OCI-LY7 (cell line): ENCODE measurements around the gene KIAA0513. TPM values are rescaled to one million over a fixed set of nuclear protein-coding genes. Genes with fewer than 3 reads are reported as not detected.

ENCODE experiments used
- BruUV-seq: library from RNA; stranded (reverse); fragments of 400-500 nt; replicated peaks from 2 replicates; lab custom pipeline; 2021; lab: Mats Ljungman, UMichigan
- CTCF ChIA-PET: fragments of 300-600 bp; sonication (Branson Sonifier 250); formaldehyde crosslinking; loops from one replicate; lab custom pipeline; 2022; ENCODE audit warnings: antibody characterized with exemption; ENCODE audit not compliant: unreplicated experiment; lab: Charles Lee
- POLR2A ChIA-PET: fragments of 300-600 bp; sonication (Branson Sonifier 250); formaldehyde crosslinking; loops from one replicate; lab custom pipeline; 2022; ENCODE audit warnings: antibody characterized with exemption; lab: Charles Lee
- DNase-seq: peaks from one replicate; pipeline ENCODE4 v3.0.0-alpha.2; 2015; ENCODE audit warnings: low spot score
- H2AFZ ChIP-seq: fragments of 200-600 bp; sonication (generic), shearing (Covaris generic); 2 replicates; pipeline ENCODE4 v1.6.1; 2014; ENCODE audit warnings: mild to moderate bottlenecking, antibody characterized with exemption, low read length, moderate library complexity
- H3K27ac ChIP-seq: fragments of 200-600 bp; sonication (generic); 2 replicates; pipeline ENCODE4 v1.5.1; 2014; ENCODE audit warnings: mixed run types, low read depth, mild to moderate bottlenecking, moderate library complexity, low read length, inconsistent platforms; ENCODE audit not compliant: poor library complexity, severe bottlenecking
- H3K36me3 ChIP-seq: fragments of 200-600 bp; sonication (generic); 2 replicates; pipeline ENCODE4 v1.6.1; 2014; ENCODE audit warnings: mild to moderate bottlenecking, antibody characterized with exemption, low read length, moderate library complexity, mixed read lengths; ENCODE audit not compliant: insufficient read depth
- H3K4me1 ChIP-seq: fragments of 200-600 bp; sonication (generic); 2 replicates; pipeline ENCODE4 v1.5.1; 2014; ENCODE audit warnings: mild to moderate bottlenecking, low read length; ENCODE audit not compliant: insufficient read depth, poor library complexity, severe bottlenecking
- H3K4me2 ChIP-seq: fragments of 200-600 bp; sonication (generic); 2 replicates; pipeline ENCODE4 v1.6.1; 2014; ENCODE audit warnings: mild to moderate bottlenecking, low read length
- H3K4me3 ChIP-seq: fragments of 200-600 bp; sonication (generic); 2 replicates; pipeline ENCODE4 v1.5.1; 2014; ENCODE audit warnings: mild to moderate bottlenecking, low read depth, low read length; ENCODE audit not compliant: poor library complexity, severe bottlenecking
- H3K79me2 ChIP-seq: fragments of 200-600 bp; sonication (generic); 2 replicates; pipeline ENCODE4 v1.6.1; 2016; ENCODE audit warnings: low read depth, mild to moderate bottlenecking, low read length, moderate library complexity, mixed read lengths; ENCODE audit not compliant: insufficient read depth
- H3K9me2 ChIP-seq: fragments of 200-600 bp; sonication (generic); 2 replicates; pipeline ENCODE4 v1.6.1; 2016; ENCODE audit warnings: mild to moderate bottlenecking, low read length, mixed read lengths; ENCODE audit not compliant: insufficient read depth
- H3K9me3 ChIP-seq: fragments of 200-600 bp; sonication (generic); 2 replicates; pipeline ENCODE4 v1.6.1; 2014; ENCODE audit warnings: mild to moderate bottlenecking, mixed run types, low read length, mixed read lengths
- H4K20me1 ChIP-seq: fragments of 200-600 bp; sonication (generic); 2 replicates; pipeline ENCODE4 v1.6.1; 2014; ENCODE audit warnings: mild to moderate bottlenecking, antibody characterized with exemption, low read length, moderate library complexity, mixed read lengths; ENCODE audit not compliant: insufficient read depth
- CTCF ChIP-seq: fragments of 200-600 bp; sonication (generic); conservative IDR thresholded peaks from 2 replicates; pipeline ENCODE4 v1.5.1; 2014; ENCODE audit warnings: mild to moderate bottlenecking, antibody characterized with exemption, low read length, moderate library complexity, mixed read lengths
- EZH2phosphoT487 ChIP-seq: fragments of 200-600 bp; sonication (generic); IDR thresholded peaks from 2 replicates; pipeline ENCODE4 v1.6.1; 2018; ENCODE audit warnings: low read depth, borderline replicate concordance, mild to moderate bottlenecking, mixed run types, antibody characterized with exemption, low read length, moderate library complexity, mixed read lengths
- intact Hi-C: fragments of 100-400 bp; cut with micrococcal nuclease; formaldehyde crosslinking; loops from one replicate; pipeline ENCODE4 v1.10.0; 2022; ENCODE audit not compliant: unreplicated experiment
- total RNA-seq, 2 experiments: library from RNA; depleted of rRNA in 1 of 2; stranded (reverse); fragments of >200 nt in 1 of 2; shearing (Covaris generic) in 1 of 2; gene quantifications; 2 replicates each; pipeline ENCODE4 v1.2.3, GENCODE V29; 2014 to 2022

The KIAA0513 gene
- total RNA-seq, 2 experiments from 2014 or later = 0.88 to 4.8 TPM

DNA sequence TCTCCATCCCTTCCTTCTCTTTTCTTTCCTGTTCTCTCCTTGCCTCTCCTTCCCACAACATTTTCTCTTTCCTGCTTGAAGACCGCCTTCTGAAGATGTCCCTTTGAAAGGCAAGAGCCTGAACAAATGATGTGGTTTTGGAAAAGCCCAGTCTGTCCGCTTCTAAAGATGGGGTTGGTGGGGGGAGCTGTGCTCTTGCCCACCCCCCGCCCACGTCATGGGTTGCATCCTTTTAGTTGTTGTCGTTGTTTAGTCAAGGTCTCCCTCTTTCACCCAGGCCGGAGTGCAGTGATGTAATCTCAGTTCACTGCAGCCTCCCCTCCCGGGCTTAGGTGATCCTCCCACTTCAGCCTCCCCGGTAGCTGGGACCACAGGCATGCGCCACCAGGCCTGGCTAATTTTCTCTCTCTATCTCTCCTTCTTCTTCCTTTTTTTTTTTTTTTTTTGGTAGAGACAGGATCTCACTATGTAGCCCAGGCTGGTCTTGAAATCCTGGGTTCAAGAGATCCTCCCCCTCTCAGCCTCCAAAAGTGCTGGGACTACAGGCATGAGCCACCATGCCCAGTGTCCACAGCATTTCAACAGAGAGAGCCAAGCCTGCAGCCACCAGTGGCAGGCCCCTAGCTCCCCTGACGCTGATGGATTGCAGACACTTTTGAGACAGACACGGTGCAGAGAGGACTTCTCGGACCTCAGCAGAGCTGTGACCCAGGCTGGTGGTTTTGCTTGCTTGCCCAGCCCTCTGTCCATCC, 110.7 kb downstream of the KIAA0513 start:
- CTCF ChIA-PET = no interaction called here
- peaks cover 9% of the 10 kb centered on the region for H3K4me1 ChIP-seq
- intact Hi-C loops = no loop called here
- no peak overlapping the region for H3K4me2 ChIP-seq
- no peaks in the 10 kb centered on the region for H3K9me2 ChIP-seq
- H3K79me2 ChIP-seq = no peaks in the 10 kb centered on the region
- BruUV-seq = no TSS peak
- POLR2A ChIA-PET = no interaction called here
- H3K4me3 ChIP-seq = no peak overlapping the region
- H2AFZ ChIP-seq = no peak overlapping the region
- H4K20me1 ChIP-seq = no peaks in the 10 kb centered on the region
- no peaks in the 10 kb centered on the region for H3K36me3 ChIP-seq
- no peak for TF ChIP-seq CTCF
- TF ChIP-seq EZH2phosphoT487 = no peak
- no peaks in the 10 kb centered on the region for H3K9me3 ChIP-seq
- DNase-seq = no peak
- H3K27ac ChIP-seq = no peak overlapping the region

- BruUV-seq = no TSS peak
- intact Hi-C loops = no loop called here
- TF ChIP-seq CTCF (no peak), EZH2phosphoT487 (no peak)
Measured at GRCh38 chr16:85138825-85139627, 111.4 kb downstream of the KIAA0513 start.

More at GRCh38 chr16:85138825-85139627, 111.4 kb downstream of the KIAA0513 start:
- H3K4me3 ChIP-seq = no peak overlapping the region
- no peak overlapping the region for H3K27ac ChIP-seq
- ChIA-PET CTCF (interaction anchor here (1.2 kb wide), 1 partner anchor 13 kb away, joined by 4 read pairs; no protein-coding TSS in a partner anchor), POLR2A (no interaction called here)
- H3K4me1 ChIP-seq = peaks cover 9% of the 10 kb centered on the region
- no peak overlapping the region for H3K4me2 ChIP-seq
- no peaks in the 10 kb centered on the region for H4K20me1 ChIP-seq
- H2AFZ ChIP-seq = no peak overlapping the region
- DNase-seq = peak; percentile 29
- H3K9me3 ChIP-seq = no peaks in the 10 kb centered on the region
- no peaks in the 10 kb centered on the region for H3K36me3 ChIP-seq
- H3K9me2 ChIP-seq = no peaks in the 10 kb centered on the region
- H3K79me2 ChIP-seq = no peaks in the 10 kb centered on the region
